ENCODE data around the gene SAT1. TPM values are rescaled to one million over a fixed set of nuclear protein-coding genes. Genes with fewer than 3 reads are reported as not detected.
"Not testable (repeated sequence)": the region's sequence is repeated elsewhere in the genome, so short reads cannot be mapped to it uniquely, and the experiment has no call there.

Gene SAT1
- polyA plus RNA-seq, 1 donor (not counting 4 experiments of a cell fraction or from before 2014, with no cell fraction given), result 1,607 TPM

DNA sequence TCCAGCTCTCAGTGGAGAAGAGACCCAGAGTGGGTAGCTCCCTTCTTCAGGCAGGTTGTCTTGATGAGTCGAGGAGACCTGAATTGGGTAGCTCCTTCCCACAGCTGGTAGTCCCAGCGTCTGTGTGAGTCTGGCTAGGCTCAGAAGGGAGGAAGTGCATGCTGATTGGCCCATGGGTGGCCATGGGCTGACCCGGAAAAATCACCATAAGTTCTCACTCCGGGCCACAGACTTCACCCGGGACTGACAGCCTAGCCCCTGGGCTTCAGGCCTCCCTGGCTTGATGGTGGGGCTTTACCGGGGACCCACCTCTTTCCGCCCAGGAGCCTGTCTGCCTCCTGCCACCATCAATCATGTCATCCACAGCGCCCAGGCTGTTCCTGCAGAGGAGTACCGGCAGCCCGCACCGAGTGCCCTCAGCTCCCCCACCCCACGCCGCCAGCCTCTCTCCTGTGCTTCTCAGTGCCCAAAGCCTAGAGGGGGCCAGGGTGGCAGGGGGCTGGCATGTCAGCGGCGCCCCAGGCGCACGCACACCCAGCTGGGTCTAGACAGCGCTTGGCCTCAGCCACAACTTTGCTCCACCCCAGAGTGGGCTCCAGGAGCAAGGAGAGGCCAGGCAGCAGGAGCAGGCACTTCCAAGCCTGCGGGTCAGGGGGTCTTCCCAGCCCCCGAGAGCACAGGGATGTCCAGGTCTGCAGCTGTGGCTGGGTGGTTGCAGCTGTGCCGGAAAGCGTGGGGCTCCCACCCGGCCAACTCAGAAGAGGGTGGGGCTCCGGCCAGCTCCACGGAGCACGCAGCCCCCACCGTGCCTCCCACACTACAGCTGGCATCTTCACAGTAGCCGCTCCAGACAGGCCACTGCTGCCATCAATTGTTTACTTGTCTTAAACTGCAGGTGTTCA, 16.1 kb upstream of the SAT1 start:
- Histone ChIP-seq H3K9me1 (ENCODE audit: control insufficient read depth, extremely low read depth, insufficient read depth, low read length) (no peaks in the 10 kb centered on the region), H3K4me3 (ENCODE audit: control insufficient read depth in 2 of 3, extremely low read depth in 1 of 3, insufficient read depth in 2 of 3, low read depth in 1 of 3, low read length in 3 of 3) (no peak overlapping the region), H3K79me2 (ENCODE audit: control insufficient read depth, insufficient read depth, low read length) (no peaks in the 10 kb centered on the region), H3K4me2 (ENCODE audit: control insufficient read depth, extremely low read depth, insufficient read depth, low read depth, low read length) (no peak overlapping the region), H3K4me1 (ENCODE audit: control insufficient read depth, extremely low read depth, insufficient read depth, low read length) (peaks cover 2% of the 10 kb centered on the region), H3K27ac (ENCODE audit: control insufficient read depth, insufficient read depth, low read length) (no peak overlapping the region), H3K9ac (ENCODE audit: control insufficient read depth, extremely low read depth, insufficient read depth, low read length) (no peak overlapping the region), H3K9me3 (ENCODE audit: control insufficient read depth, low read depth, low read length) (no peaks in the 10 kb centered on the region), H2AFZ (ENCODE audit: control insufficient read depth, low read length) (no peak overlapping the region), H3K27me3 (ENCODE audit: control insufficient read depth, extremely low read depth, insufficient read depth, low read length) (no peaks in the 10 kb centered on the region), H3K36me3 (ENCODE audit: control insufficient read depth in 2 of 2, extremely low read depth in 1 of 2, insufficient read depth in 2 of 2, low read length in 2 of 2) (no peaks in the 10 kb centered on the region), H4K20me1 (ENCODE audit: control insufficient read depth, extremely low read depth, insufficient read depth, low read length) (no peaks in the 10 kb centered on the region)
- no peak for TF ChIP-seq EZH2 (IDR thresholded peaks at IDR 0.05; ENCODE audit: low read length)
- TF ChIP-seq, protein P1, sequence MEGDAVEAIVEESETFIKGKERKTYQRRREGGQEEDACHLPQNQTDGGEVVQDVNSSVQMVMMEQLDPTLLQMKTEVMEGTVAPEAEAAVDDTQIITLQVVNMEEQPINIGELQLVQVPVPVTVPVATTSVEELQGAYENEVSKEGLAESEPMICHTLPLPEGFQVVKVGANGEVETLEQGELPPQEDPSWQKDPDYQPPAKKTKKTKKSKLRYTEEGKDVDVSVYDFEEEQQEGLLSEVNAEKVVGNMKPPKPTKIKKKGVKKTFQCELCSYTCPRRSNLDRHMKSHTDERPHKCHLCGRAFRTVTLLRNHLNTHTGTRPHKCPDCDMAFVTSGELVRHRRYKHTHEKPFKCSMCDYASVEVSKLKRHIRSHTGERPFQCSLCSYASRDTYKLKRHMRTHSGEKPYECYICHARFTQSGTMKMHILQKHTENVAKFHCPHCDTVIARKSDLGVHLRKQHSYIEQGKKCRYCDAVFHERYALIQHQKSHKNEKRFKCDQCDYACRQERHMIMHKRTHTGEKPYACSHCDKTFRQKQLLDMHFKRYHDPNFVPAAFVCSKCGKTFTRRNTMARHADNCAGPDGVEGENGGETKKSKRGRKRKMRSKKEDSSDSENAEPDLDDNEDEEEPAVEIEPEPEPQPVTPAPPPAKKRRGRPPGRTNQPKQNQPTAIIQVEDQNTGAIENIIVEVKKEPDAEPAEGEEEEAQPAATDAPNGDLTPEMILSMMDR (optimal IDR thresholded peaks at IDR 0.05 in 1 of 3, IDR thresholded peaks at IDR 0.05 in 1 of 3, conservative IDR thresholded peaks at IDR 0.05 in 1 of 3; ENCODE audit: extremely low read depth in 1 of 3, insufficient read depth in 2 of 3, low read length in 3 of 3), result no peak
- FAIRE-seq (no peak), DNase-seq (ENCODE audit: low read depth, low spot score) (no peak)
- dilution Hi-C loops (cut with MboI; ENCODE audit: extremely low pct_ligation_motif_present, low sequenced_read_pairs), result no loop called here

DNA sequence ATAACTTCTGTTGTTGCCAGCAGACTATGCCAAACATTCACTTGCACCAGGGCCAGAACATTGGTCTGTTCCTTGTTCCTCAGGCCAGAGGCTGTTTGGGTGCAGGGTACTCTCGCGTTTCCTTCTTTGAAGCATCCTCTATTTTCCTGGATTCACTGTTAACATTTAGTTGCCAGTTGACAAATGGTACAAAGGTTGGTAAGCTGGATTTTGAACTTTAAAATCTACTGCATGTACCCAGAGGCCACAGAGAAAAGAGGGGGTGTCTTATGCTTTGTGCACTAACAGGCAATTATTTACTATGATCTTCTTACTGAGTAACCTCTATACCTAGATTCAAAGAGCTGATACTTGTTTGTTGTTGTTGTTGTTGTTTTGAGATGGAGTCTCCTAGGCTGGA, 12.8 kb upstream of the SAT1 start:
- no peaks in the 10 kb centered on the region for H4K20me1 ChIP-seq (ENCODE audit: control insufficient read depth, extremely low read depth, insufficient read depth, low read length)
- no peak overlapping the region for H2AFZ ChIP-seq (ENCODE audit: control insufficient read depth, low read length)
- H3K9me3 ChIP-seq (ENCODE audit: control insufficient read depth, low read depth, low read length), result no peaks in the 10 kb centered on the region
- DNase-seq (ENCODE audit: low read depth, low spot score) (no peak), FAIRE-seq (no peak)
- no peak overlapping the region for H3K4me3 ChIP-seq (ENCODE audit: control insufficient read depth in 2 of 3, extremely low read depth in 1 of 3, insufficient read depth in 2 of 3, low read depth in 1 of 3, low read length in 3 of 3)
- no peaks in the 10 kb centered on the region for H3K36me3 ChIP-seq (ENCODE audit: control insufficient read depth in 2 of 2, extremely low read depth in 1 of 2, insufficient read depth in 2 of 2, low read length in 2 of 2)
- no peak overlapping the region for H3K9ac ChIP-seq (ENCODE audit: control insufficient read depth, extremely low read depth, insufficient read depth, low read length)
- H3K9me1 ChIP-seq (ENCODE audit: control insufficient read depth, extremely low read depth, insufficient read depth, low read length), result no peaks in the 10 kb centered on the region
- no peaks in the 10 kb centered on the region for H3K79me2 ChIP-seq (ENCODE audit: control insufficient read depth, insufficient read depth, low read length)
- no peak overlapping the region for H3K4me2 ChIP-seq (ENCODE audit: control insufficient read depth, extremely low read depth, insufficient read depth, low read depth, low read length)
- H3K27ac ChIP-seq (ENCODE audit: control insufficient read depth, insufficient read depth, low read length), result no peak overlapping the region
- peaks cover 2% of the 10 kb centered on the region for H3K4me1 ChIP-seq (ENCODE audit: control insufficient read depth, extremely low read depth, insufficient read depth, low read length)
- H3K27me3 ChIP-seq (ENCODE audit: control insufficient read depth, extremely low read depth, insufficient read depth, low read length), result no peaks in the 10 kb centered on the region
- dilution Hi-C loops (cut with MboI; ENCODE audit: extremely low pct_ligation_motif_present, low sequenced_read_pairs), result no loop called here
- TF ChIP-seq, protein P1 (optimal IDR thresholded peaks at IDR 0.05 in 1 of 3, IDR thresholded peaks at IDR 0.05 in 1 of 3, conservative IDR thresholded peaks at IDR 0.05 in 1 of 3; ENCODE audit: extremely low read depth in 1 of 3, insufficient read depth in 2 of 3, low read length in 3 of 3), result no peak
- TF ChIP-seq EZH2 (IDR thresholded peaks at IDR 0.05; ENCODE audit: low read length), result no peak

DNA sequence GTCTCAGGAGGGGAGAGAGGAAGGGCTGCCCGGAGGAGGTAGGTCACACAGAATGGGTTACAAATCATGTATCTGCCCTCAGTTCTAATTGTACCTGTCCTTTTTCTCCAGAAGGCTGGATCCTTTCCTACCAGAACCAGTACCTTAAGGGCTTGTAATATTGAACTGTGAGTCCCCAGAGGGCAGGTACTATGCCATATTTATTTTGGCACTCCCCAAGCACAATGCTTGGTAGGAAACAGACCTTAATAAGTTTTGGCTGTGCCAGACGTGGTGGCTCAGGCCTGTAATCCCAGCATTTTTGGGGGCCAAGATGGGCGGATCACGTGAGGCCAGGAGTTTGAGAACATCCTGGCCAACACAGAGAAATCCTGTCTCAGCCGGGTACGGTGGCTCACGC, 11.9 kb upstream of the SAT1 start:
- dilution Hi-C loops (cut with MboI; ENCODE audit: extremely low pct_ligation_motif_present, low sequenced_read_pairs), result not testable (repeated sequence)

More for the DNA sequence above, 11.9 kb upstream of the SAT1 start:
- H3K36me3 ChIP-seq (ENCODE audit: control insufficient read depth in 2 of 2, extremely low read depth in 1 of 2, insufficient read depth in 2 of 2, low read length in 2 of 2); H3K27me3 ChIP-seq (ENCODE audit: control insufficient read depth, extremely low read depth, insufficient read depth, low read length); H3K9me3 ChIP-seq (ENCODE audit: control insufficient read depth, low read depth, low read length); H3K79me2 ChIP-seq (ENCODE audit: control insufficient read depth, insufficient read depth, low read length); H3K9me1 ChIP-seq (ENCODE audit: control insufficient read depth, extremely low read depth, insufficient read depth, low read length); H3K4me1 ChIP-seq (ENCODE audit: control insufficient read depth, extremely low read depth, insufficient read depth, low read length); H4K20me1 ChIP-seq (ENCODE audit: control insufficient read depth, extremely low read depth, insufficient read depth, low read length); H3K9ac ChIP-seq (ENCODE audit: control insufficient read depth, extremely low read depth, insufficient read depth, low read length); FAIRE-seq; DNase-seq (ENCODE audit: low read depth, low spot score); H3K4me2 ChIP-seq (ENCODE audit: control insufficient read depth, extremely low read depth, insufficient read depth, low read depth, low read length); H3K27ac ChIP-seq (ENCODE audit: control insufficient read depth, insufficient read depth, low read length); H3K4me3 ChIP-seq (ENCODE audit: control insufficient read depth in 2 of 3, extremely low read depth in 1 of 3, insufficient read depth in 2 of 3, low read depth in 1 of 3, low read length in 3 of 3); H2AFZ ChIP-seq (ENCODE audit: control insufficient read depth, low read length): not testable (repeated sequence)

Data from keratinocyte (primary cell).